8988T (cell line): Measurements from ENCODE around the gene MORN1.
"Not testable (repeated sequence)": the region's sequence is repeated elsewhere in the genome, so short reads cannot be mapped to it uniquely, and the experiment has no call there.

Experiments used
- DNase-seq: peaks from one replicate; pipeline ENCODE4 v3.0.0; 2011

MORN1 gene

DNA sequence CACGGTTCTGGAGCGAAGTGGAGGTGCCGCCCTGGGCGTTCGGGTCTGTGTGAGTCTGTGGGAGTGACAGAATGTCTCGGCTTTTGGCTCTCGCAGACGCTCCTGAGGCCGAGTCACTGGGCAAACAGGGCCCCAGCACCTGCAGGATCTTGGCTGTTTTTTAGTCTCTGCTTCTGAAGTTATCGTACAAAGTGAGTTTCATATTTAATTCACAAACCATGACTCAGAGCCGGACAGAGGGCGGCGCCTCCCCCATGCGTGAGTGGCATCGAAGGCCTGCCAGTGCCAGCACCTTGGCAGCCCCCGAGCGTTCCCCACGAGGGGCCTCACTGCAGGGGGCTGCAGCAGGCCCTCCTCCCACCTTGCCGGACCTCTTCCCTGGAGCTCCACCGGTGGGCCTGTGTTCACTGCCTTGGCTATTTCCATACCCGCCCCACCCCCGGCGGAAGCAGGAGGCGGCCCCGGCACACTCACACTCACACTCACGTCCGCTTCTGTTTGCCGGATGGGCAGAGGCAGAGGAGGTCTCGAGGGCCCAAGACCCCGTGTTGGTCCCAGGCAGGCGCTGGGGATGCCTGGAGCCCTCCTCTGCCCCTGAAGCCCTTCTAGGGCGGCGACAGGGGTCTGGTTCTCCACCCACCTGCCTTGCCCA lies 56.3 kb downstream of the MORN1 start:
- no peak for DNase-seq

GRCh38 chr1:2334366-2334765 lies 57.0 kb downstream of the MORN1 start:
- DNase-seq, result no peak

DNA sequence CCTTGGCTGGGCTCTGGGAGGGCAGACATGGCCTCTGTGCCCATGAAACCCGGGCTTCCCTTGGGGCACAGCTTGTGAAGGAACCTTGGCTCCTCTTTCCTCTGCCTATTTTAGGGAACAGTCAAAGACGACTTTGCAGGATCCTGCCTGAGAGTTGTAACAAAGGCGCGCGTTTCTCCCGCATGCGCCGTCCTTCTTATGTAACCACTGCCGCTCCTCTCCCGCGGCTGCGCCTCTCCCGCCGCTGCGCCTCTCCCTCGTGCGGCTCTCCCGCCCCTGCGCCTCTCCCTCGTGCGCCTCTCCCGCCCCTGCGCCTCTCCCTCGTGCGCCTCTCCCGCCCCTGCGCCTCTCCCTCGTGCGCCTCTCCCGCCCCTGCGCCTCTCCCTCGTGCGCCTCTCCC lies 59.8 kb downstream of the MORN1 start:
- DNase-seq, result not testable (repeated sequence)

DNA sequence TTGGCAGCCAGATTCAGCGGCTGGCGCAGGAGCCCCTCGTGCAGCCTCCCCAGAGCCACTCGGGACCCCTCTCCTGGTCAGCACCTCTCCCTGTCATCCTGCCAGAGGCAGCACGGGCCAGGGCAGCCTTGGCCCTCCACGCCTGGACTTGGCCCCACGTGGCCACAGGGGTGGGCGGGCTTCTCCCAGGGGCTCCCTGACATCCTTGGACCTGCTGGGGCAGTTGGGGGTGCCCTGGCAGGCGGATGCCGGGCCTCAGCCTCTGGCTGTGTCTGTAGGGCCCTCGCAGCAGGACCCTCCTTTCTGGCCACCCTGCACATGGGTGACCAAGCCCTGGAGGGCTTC lies 60.2 kb downstream of the MORN1 start:
- DNase-seq, result no peak

DNA sequence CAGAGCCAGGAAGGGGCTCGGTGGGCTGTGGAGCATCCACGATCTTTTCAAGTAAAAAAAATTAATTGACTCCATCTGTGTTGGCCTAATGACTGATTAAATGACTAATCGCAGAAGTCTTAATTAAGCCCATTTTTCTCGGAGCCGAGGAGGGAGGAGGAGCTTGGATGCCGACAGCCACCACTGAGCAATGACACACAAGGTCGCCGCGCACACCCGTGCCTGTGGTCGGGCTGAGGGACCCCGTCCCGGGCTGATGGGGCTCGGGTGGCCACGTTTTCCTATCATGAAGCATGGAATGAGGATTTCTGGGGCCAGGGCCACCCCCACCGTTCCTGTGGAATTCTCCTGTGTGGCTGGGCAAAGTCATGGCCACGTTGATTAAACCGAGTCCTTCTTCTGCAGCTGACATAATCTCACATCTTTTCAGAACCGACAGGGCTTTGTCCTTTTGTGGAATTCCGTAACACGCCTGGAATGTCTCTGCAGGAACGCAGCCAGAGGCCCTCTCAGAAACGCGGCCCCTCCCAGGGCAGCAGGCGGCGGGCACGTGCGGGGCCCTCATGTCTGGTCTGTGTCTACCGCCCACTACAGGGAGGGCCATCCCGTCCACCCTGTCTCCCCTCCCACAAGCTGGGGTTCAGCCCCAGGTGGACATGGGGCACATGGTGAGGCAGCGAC lies 60.7 kb downstream of the MORN1 start:
- DNase-seq, result no peak

DNA sequence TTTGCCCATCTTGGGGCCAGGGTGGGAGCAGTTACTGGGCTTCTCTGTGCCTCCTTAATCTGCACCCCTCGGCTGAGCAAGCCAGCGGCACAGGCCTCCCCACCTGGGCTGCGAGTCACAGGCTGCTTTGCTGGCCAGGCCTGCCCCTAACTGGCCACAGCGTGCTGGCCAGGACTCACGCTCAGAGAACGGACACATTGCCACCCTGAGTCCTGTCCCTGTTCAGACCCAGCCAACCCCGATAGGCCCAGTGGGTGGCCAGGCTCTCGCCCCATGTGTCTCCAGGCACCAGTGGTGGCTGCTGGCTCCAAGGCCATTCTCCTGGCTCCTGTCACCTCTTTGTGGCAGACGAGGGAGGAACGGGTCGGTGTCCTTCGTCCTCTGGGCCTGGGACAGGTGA lies 61.3 kb downstream of the MORN1 start:
- no peak for DNase-seq

GRCh38 chr1:2328676-2329455 lies 62.5 kb downstream of the MORN1 start:
- DNase-seq, result no peak

DNA sequence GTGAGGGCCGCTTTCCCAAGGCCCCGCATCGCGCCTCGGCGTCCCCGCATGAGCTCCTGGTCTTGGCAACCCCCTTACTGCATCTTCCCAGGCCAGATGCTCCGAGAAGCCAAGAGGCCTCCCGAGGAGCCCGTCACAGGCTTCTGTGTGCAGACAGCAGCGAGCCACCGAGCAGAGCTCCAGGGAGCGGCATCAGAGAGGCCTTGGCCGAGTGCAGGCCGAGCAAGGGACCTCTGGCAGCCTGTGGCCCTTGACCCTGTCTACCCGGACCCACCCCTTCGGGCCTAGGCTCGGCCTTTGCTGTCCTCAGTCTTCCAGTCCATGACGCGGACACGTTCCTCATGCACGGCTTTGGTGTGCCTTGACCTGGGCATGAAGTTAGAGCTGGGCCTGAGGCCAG lies 63.5 kb downstream of the MORN1 start:
- DNase-seq, result no peak

DNA sequence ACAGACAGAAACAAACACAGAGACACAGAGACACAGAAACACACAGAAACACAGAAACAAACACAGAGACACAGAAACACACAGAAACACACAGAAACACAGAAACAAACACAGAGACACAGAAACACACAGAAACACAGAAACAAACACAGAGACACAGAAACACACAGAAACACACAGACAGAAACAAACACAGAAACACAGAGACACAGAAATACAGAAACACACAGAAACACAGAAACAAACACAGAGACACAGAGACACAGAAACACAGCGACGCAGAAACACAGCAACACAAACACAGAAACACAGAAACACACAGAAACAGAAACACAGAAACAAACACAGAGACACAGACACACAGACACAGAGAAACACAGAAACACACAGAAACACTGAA lies 64.2 kb downstream of the MORN1 start:
- not testable (repeated sequence) for DNase-seq

- DNase-seq, result no peak
Measured at GRCh38 chr1:2326524-2326923, 64.8 kb downstream of the MORN1 start.

- no peak for DNase-seq
Measured at GRCh38 chr1:2324553-2325366, 66.6 kb downstream of the MORN1 start.

DNA sequence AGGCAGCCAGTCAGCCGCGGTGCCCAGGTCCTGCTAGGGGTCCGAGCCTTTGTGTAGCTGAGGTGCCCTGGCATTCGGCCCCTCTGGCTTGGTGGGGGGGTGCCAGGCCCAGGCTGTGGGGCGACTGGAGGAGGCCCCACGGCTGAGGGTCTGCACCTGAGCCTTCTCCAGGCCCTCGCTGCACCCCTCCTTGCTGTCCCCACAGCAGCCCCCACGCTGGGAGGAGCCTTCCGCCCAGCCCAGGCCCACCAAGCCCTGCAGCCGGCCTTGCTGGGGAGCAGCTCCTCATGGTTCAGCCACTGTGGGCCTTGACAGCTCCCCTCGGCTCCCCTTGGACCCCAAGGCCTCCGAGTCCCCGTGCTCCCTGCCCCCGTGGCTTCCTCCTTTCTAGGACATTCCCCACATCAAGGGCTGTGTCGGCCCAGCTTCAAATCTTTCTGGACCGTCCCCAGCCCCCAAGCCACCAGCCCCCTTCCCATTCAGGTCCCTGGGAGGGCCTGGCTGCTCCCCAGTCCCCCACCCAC lies 67.8 kb downstream of the MORN1 start:
- no peak for DNase-seq

- no peak for DNase-seq
Measured at GRCh38 chr1:2322581-2323211, 68.7 kb downstream of the MORN1 start.

- DNase-seq, result no peak
Measured at GRCh38 chr1:2322065-2322571, 69.2 kb downstream of the MORN1 start.

DNA sequence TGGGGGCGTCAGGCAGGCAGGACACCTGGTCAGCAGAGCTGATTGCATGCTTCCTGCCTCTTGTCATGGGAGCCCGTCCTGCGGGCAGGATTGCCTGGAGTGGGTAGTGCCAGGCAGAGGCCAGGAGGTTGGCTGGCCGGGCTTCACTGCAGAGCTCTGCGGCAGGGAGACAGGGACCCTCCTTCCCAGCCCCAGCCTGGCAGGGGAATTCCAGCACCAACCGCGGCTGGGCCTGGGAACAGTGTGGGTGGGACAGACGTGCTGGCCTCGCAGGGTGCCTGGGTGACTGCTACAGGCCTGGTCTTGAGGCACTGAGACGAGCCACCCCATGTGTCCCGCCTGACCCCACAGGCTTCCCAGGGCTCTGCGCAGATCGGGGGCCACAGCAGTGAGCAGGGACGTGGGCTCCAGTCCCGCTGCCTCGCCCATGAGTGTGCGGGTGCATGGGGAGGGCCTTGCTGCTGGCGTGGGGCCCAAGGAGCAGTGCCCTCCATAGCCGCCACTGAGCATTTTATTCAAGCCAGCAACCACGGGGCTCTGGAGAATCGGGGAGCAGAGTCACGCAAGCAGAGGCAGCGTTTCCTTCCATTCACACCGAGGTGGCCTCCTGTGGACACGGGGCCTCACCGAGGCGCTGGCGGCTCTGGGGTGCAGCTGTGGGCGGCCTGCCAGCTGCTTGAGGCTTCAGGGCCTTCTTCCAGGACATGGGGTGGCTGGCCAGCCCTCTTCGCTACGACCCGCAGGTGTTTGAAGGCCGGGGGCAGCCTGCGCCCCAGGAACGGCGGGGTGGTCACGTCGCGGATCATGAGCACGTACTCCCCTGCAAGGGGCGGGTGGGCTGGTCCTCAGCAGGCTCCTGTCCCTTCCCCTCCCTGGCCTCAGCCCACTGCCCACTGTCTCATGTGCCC lies 70.3 kb downstream of the MORN1 start:
- DNase-seq, result no peak

GRCh38 chr1:2320006-2320405 lies 71.3 kb downstream of the MORN1 start:
- no peak for DNase-seq

DNA sequence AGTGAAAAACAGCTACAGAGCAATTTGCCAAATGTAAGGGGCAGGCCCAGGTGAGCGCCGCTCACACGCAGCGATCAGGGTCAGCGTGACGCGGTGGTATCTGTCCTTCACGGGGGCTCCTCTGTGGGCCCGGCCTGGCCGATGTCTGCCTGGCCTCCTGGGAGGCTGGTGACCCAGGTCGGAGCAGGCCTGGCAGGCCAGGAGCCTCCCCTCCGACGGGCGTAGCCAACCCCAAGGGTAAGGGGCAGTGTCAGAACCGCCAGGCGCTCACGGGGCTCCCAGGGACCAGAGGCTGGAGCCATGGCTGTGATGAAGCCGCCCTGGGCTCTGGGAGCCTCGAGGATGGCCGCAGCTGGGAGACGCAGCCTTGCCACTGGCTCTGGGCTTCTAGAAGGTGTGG lies 72.1 kb downstream of the MORN1 start:
- no peak for DNase-seq

GRCh38 chr1:2318314-2319278 lies 72.8 kb downstream of the MORN1 start:
- no peak for DNase-seq

DNA sequence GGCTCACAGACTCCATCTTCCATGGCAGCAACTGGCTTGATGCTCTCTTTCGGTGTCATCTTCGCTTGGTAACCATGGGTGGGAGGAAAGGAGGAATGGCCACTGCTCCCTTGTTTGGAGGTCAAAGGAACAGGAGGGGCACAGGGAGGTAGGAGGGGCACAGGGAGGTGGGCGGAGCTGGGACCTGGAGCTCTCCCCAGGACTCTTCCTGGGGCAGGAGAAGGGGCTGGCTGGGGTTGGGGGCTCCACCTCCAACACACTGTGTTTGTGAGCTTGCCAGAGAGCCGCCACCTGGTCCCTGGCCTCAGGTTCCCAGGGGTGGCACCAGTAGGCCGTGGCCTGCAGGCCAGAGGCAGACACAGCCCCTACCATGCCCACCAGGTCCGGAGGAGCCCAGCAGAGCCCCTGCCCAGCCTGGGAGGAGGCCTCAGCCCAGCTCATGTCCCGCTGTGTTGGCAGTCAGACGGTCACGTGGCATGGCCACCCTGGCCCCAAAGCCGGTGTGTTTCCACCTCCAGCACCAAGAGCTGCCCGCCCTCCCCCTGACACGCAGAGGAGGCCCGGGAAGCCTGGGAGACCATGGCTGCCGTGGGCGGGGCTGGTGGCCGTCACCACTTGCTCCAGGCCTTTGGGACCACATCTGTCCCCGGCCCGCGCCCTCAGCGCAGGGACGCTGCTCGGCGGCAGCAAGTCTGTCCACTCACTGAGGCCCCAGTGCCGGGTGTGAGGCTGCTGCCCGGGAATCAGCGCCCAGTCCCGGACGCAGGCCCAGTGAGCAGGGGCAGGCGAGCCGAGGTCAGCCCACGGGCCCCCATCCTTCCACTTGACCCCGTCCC lies 73.9 kb downstream of the MORN1 start:
- no peak for DNase-seq
